SK-N-SH treated with all-trans-retinoic acid at 6 μM for 48 hours (cell line): ENCODE measurements around the gene CNEP1R1.

Source experiments
- ATAC-seq: fragments of 200-7000 bp; cut with Tn5 transposase; 3 replicates; pipeline ENCODE4 v1.9.1; 2020; ENCODE audit warnings: mild to moderate bottlenecking, moderate library complexity
- ARNTL ChIP-seq: fragments of 450-650 bp; formaldehyde crosslinking; IDR thresholded peaks from 2 replicates; pipeline ENCODE4 v1.5.0; 2020; ENCODE audit warnings: low read depth, mild to moderate bottlenecking, moderate library complexity, borderline replicate concordance
- BACH2 ChIP-seq: fragments of 250-450 bp; sonication (Bioruptor Pico); IDR thresholded peaks from 2 replicates; pipeline ENCODE4 v1.9.0; 2021; ENCODE audit warnings: mild to moderate bottlenecking, borderline replicate concordance
- CSDC2 ChIP-seq: fragments of 250-450 bp; sonication (Bioruptor Pico); IDR thresholded peaks from 2 replicates; pipeline ENCODE4 v1.5.0; 2020; ENCODE audit warnings: mild to moderate bottlenecking, moderate library complexity
- ESRRG ChIP-seq: fragments of 250-450 bp; sonication (Bioruptor Pico); IDR thresholded peaks from 2 replicates; pipeline ENCODE4 v1.6.1; 2021; ENCODE audit warnings: mild to moderate bottlenecking
- GLIS3 ChIP-seq: fragments of 250-450 bp; sonication (Bioruptor Pico); IDR thresholded peaks from 2 replicates; pipeline ENCODE4 v1.5.0; 2020; ENCODE audit warnings: mild to moderate bottlenecking, moderate library complexity
- ISL1 ChIP-seq: fragments of 250-450 bp; sonication (Bioruptor Pico); IDR thresholded peaks from 2 replicates; pipeline ENCODE4 v2.1.2; 2022; ENCODE audit warnings: mild to moderate bottlenecking, moderate library complexity
- OSR1 ChIP-seq: fragments of 250-450 bp; sonication (Bioruptor Pico); IDR thresholded peaks from 2 replicates; pipeline ENCODE4 v1.8.0; 2022; ENCODE audit warnings: moderate library complexity, mild to moderate bottlenecking, inconsistent platforms
- PPARA ChIP-seq: fragments of 250-450 bp; sonication (Bioruptor Pico); IDR thresholded peaks from 2 replicates; pipeline ENCODE4 v1.5.0; 2020; ENCODE audit warnings: mild to moderate bottlenecking, borderline replicate concordance
- TCF4 ChIP-seq: fragments of 250-450 bp; sonication (Bioruptor Pico); IDR thresholded peaks from 2 replicates; pipeline ENCODE4 v1.8.0; 2021; ENCODE audit warnings: mild to moderate bottlenecking, moderate library complexity, borderline replicate concordance
- TOX ChIP-seq: fragments of 250-450 bp; sonication (Bioruptor Pico); IDR thresholded peaks from 2 replicates; pipeline ENCODE4 v1.8.0; 2021; ENCODE audit warnings: mild to moderate bottlenecking, moderate library complexity, borderline replicate concordance
- ZC3H10 ChIP-seq: fragments of 250-450 bp; sonication (Bioruptor Pico); IDR thresholded peaks from 2 replicates; pipeline ENCODE4 v1.5.1; 2021; ENCODE audit warnings: mild to moderate bottlenecking, moderate library complexity
- ZFP30 ChIP-seq: fragments of 450-650 bp; formaldehyde crosslinking; IDR thresholded peaks from 2 replicates; pipeline ENCODE4 v1.5.0; 2022; ENCODE audit warnings: mild to moderate bottlenecking, moderate library complexity
- ZNF565 ChIP-seq: fragments of 450-650 bp; formaldehyde crosslinking; conservative IDR thresholded peaks from 2 replicates; pipeline ENCODE4 v1.5.0; 2020; ENCODE audit warnings: low read depth, mild to moderate bottlenecking, moderate library complexity
- ZNF70 ChIP-seq: fragments of 450-650 bp; formaldehyde crosslinking; IDR thresholded peaks from 2 replicates; pipeline ENCODE4 v1.5.0; 2020; ENCODE audit warnings: mild to moderate bottlenecking, moderate library complexity
- ZNF8 ChIP-seq: fragments of 450-650 bp; formaldehyde crosslinking; IDR thresholded peaks from 2 replicates; pipeline ENCODE4 v1.5.0; 2020; ENCODE audit warnings: mild to moderate bottlenecking, moderate library complexity
- TF ChIP-seq, protein P1 (sequence below): fragments of 250-450 bp; sonication (Bioruptor Pico); IDR thresholded peaks from 2 replicates; pipeline ENCODE4 v1.8.0; 2020; ENCODE audit warnings: mild to moderate bottlenecking, moderate library complexity, borderline replicate concordance
- TF ChIP-seq, protein P2 (sequence below): fragments of 250-450 bp; sonication (Bioruptor Pico); IDR thresholded peaks from 2 replicates; pipeline ENCODE4 v1.5.0; 2020; ENCODE audit warnings: mild to moderate bottlenecking, moderate library complexity
- TF ChIP-seq, protein P3 (sequence below): fragments of 250-450 bp; sonication (Bioruptor Pico); IDR thresholded peaks from 2 replicates; pipeline ENCODE4 v1.8.0; 2021; ENCODE audit warnings: low read depth, mild to moderate bottlenecking, moderate library complexity, borderline replicate concordance
- TF ChIP-seq, protein P4 (sequence below): fragments of 250-450 bp; sonication (Bioruptor Pico); IDR thresholded peaks from 2 replicates; pipeline ENCODE4 v1.5.1; 2021; ENCODE audit warnings: mild to moderate bottlenecking, moderate library complexity

Gene CNEP1R1, protein sequence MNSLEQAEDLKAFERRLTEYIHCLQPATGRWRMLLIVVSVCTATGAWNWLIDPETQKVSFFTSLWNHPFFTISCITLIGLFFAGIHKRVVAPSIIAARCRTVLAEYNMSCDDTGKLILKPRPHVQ

DNA sequence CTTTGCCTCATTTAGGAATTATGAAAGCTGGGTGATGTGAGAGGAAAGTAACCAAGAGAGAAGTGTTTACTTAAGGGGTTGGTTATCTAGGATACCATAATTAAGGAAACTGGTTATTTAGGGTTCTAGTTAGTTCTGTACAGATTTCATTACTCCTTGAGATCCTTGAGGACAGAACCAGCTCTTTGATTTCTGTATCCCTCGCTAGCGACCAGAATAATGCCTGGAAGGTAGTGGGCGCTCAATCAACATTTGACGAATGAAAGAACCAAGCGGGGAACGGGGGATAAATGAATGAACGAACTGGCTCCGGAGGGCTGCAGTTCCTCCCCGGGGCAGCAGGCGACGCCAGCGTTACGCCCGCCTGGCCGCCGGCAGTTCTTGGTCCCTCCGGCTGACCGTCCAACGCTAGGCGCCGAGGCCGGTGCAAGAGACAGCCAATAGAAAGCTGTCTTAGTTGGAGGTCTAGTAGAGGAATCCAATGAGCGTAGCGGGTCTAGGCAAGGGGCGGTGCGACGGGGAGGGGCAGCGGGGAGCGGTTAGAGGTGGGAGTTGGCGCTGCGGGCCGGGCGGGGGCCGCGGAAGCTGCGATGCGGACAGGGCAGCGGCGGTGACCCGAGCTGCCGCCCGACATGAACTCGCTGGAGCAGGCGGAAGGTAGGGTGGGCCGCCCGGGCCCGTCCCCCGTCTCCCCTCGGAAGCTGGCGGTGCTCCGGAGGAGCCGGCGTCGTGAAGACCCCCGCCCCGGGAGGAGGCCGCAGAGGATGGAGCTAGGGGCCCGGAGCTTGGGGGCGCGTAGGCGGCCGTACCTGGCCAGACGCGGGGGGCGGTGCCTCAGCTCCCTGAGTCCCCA, at the start of gene CNEP1R1:
Gene CNEP1R1, plus strand, starts transcription at position 542 of the 853 bp plus-strand sequence. Its CDS starts 91 bp downstream, at position 633.
- peak; percentile 99 for ATAC-seq
- TF ChIP-seq PPARA (CRISPR knock-in tag): no peak
- TF ChIP-seq, protein P1, sequence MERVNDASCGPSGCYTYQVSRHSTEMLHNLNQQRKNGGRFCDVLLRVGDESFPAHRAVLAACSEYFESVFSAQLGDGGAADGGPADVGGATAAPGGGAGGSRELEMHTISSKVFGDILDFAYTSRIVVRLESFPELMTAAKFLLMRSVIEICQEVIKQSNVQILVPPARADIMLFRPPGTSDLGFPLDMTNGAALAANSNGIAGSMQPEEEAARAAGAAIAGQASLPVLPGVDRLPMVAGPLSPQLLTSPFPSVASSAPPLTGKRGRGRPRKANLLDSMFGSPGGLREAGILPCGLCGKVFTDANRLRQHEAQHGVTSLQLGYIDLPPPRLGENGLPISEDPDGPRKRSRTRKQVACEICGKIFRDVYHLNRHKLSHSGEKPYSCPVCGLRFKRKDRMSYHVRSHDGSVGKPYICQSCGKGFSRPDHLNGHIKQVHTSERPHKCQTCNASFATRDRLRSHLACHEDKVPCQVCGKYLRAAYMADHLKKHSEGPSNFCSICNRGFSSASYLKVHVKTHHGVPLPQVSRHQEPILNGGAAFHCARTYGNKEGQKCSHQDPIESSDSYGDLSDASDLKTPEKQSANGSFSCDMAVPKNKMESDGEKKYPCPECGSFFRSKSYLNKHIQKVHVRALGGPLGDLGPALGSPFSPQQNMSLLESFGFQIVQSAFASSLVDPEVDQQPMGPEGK (CRISPR knock-in tag): peak; percentile 59; the same call in 1 of the 2 replicates

DNA sequence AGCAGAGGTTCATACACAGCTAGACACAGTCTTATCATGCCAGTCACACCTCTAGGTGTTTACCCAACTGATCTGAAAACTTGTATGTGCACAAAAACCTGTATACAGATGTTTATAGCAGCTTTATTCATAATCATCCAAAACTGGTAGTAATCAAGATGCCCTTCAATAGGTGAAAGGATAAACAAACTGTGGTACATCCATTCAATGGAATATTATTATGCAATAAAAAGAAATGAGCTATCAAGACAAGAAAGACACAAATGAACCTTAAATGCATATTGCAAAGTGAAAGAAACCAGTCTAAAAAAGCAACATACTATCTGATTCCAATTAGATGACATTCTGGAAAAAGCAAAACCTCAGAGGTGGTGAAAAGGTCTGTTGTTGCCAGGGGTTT, 47.6 kb upstream of the CNEP1R1 start:
- no peak for ATAC-seq
- no peak for TF ChIP-seq CSDC2
- no peak for TF ChIP-seq ISL1 (CRISPR knock-in tag)
- TF ChIP-seq ZNF8 (CRISPR knock-in tag): peak; percentile 95
- no peak for TF ChIP-seq ZNF70 (CRISPR knock-in tag)
- TF ChIP-seq, protein P2, sequence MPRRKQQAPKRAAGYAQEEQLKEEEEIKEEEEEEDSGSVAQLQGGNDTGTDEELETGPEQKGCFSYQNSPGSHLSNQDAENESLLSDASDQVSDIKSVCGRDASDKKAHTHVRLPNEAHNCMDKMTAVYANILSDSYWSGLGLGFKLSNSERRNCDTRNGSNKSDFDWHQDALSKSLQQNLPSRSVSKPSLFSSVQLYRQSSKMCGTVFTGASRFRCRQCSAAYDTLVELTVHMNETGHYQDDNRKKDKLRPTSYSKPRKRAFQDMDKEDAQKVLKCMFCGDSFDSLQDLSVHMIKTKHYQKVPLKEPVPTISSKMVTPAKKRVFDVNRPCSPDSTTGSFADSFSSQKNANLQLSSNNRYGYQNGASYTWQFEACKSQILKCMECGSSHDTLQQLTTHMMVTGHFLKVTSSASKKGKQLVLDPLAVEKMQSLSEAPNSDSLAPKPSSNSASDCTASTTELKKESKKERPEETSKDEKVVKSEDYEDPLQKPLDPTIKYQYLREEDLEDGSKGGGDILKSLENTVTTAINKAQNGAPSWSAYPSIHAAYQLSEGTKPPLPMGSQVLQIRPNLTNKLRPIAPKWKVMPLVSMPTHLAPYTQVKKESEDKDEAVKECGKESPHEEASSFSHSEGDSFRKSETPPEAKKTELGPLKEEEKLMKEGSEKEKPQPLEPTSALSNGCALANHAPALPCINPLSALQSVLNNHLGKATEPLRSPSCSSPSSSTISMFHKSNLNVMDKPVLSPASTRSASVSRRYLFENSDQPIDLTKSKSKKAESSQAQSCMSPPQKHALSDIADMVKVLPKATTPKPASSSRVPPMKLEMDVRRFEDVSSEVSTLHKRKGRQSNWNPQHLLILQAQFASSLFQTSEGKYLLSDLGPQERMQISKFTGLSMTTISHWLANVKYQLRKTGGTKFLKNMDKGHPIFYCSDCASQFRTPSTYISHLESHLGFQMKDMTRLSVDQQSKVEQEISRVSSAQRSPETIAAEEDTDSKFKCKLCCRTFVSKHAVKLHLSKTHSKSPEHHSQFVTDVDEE (CRISPR knock-in tag): no peak
- TF ChIP-seq BACH2 (CRISPR knock-in tag): no peak

DNA sequence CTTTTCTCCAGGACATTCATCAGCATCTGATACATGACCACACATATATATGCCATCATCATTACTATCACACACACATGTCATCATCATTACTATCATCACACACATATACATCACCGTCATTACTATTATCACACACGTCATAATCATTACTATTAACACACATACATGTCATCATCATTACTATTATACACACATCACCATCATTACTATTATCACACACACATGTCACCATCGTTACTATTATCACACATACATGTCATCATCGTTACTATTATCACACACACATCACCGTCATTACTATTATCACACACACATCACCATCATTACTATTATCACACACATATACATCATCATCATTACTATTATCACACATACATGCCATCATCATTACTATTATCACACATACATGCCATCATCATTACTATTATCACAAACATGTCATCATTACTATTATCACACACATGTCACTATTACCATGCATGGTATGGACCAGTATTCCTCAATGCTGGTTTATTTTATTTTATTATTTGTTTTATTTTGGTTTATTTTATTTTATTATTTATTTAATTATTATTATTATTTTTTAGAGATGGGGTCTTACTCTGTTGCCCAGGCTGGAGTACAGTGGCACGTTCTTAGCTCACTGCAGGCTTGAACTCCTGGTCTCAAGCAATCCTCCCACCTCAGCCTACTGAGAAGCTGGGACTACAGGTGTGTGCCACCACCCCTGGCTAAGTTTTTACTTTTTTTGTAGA, 46.3 kb upstream of the CNEP1R1 start:
- no peak for ATAC-seq
- TF ChIP-seq BACH2 (CRISPR knock-in tag) (no peak), ZNF565 (CRISPR knock-in tag) (no peak)

DNA sequence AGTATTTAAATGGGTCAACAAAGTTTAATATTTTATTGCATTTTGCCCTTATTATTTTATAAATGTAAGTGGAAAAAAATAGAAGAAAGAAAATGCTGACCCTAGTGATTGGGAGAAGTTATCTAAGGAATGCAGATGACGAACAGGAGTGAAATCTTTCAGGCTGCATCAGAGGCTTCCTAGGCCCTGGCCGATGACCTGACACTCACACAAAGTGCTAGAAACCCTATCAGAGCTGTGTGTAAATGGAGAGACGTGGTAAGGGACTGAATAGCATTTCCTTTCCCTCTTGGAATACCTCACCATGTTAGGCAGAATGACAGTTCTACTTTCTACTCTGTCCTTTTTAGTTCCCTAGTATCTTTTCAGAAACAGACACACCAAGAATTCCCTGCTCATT, 44.9 kb upstream of the CNEP1R1 start:
- ATAC-seq: no peak; the same call in 2 of the 3 replicates
- TF ChIP-seq ZNF8 (CRISPR knock-in tag) (no peak), ZFP30 (CRISPR knock-in tag) (no peak)

DNA sequence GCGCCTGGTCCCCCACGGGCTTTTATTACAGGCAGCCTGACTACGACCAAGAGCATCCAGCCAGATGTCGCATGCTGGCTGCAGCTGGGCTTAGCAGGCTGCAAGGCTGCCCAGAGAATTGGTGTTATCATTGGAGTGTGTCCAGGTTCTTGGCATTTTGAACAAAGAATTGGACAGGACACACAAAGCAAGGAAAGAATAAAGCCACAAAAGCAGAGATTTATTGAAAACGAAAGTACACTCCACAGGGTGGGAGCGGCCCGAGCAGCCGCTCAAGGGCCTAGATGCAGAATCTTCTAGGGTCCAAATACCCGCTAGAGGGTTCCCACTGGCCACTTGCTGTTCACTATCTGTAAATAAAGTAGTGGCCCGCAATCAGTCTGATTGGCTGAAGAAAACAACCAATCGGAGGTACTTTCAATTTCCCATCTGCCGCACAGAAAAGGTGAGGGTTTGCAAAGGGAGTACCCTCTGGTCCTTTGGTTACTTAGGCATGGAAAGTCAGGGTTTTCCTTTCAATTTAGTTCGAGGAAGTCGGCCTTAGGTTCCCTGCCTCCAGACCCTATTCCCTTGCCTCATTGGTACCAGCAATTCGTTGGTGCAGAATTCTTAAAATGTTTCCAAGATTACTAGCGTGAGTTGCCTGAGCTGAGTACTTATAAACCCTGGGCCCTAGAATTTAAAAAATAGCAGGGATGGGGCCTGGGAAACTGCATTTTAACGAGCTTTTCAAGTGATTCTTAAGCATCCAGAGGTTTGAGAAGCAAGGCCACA, 38.5 kb upstream of the CNEP1R1 start:
- ATAC-seq: no peak
- TF ChIP-seq, protein P3, sequence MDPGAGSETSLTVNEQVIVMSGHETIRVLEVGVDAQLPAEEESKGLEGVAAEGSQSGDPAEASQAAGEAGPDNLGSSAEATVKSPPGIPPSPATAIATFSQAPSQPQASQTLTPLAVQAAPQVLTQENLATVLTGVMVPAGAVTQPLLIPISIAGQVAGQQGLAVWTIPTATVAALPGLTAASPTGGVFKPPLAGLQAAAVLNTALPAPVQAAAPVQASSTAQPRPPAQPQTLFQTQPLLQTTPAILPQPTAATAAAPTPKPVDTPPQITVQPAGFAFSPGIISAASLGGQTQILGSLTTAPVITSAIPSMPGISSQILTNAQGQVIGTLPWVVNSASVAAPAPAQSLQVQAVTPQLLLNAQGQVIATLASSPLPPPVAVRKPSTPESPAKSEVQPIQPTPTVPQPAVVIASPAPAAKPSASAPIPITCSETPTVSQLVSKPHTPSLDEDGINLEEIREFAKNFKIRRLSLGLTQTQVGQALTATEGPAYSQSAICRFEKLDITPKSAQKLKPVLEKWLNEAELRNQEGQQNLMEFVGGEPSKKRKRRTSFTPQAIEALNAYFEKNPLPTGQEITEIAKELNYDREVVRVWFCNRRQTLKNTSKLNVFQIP (CRISPR knock-in tag): no peak
- TF ChIP-seq ZC3H10 (no peak), ARNTL (no peak), TCF4 (CRISPR knock-in tag) (no peak), ZNF70 (CRISPR knock-in tag) (no peak), ISL1 (CRISPR knock-in tag) (no peak), OSR1 (CRISPR knock-in tag) (no peak), ZNF565 (CRISPR knock-in tag) (no peak), GLIS3 (CRISPR knock-in tag) (no peak), PPARA (CRISPR knock-in tag) (no peak), ZNF8 (CRISPR knock-in tag) (no peak), CSDC2 (no peak), ESRRG (CRISPR knock-in tag) (no peak), TOX (CRISPR knock-in tag) (no peak), BACH2 (CRISPR knock-in tag) (no peak)
- TF ChIP-seq, protein P1 (CRISPR knock-in tag): no peak
- TF ChIP-seq, protein P4, sequence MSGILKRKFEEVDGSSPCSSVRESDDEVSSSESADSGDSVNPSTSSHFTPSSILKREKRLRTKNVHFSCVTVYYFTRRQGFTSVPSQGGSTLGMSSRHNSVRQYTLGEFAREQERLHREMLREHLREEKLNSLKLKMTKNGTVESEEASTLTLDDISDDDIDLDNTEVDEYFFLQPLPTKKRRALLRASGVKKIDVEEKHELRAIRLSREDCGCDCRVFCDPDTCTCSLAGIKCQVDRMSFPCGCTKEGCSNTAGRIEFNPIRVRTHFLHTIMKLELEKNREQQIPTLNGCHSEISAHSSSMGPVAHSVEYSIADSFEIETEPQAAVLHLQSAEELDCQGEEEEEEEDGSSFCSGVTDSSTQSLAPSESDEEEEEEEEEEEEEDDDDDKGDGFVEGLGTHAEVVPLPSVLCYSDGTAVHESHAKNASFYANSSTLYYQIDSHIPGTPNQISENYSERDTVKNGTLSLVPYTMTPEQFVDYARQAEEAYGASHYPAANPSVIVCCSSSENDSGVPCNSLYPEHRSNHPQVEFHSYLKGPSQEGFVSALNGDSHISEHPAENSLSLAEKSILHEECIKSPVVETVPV (CRISPR knock-in tag): no peak
